Transverse colon (tissue), 4 donors: ENCODE results near the gene BASP1. TPM values are rescaled to one million over a fixed set of nuclear protein-coding genes. Genes with fewer than 3 reads are reported as not detected.

Experiments used
- DNase-seq: peaks from one replicate; pipeline ENCODE4 v3.0.0-alpha.2; 2019
- H3K27ac ChIP-seq, 4 donors: fragments of 200-600 bp; sonication (generic); 2 replicates each; pipeline ENCODE4 v1.5.1; 2016 to 2018; ENCODE audit warnings: inconsistent platforms in 4 of 4
- H3K27me3 ChIP-seq: fragments of 200-600 bp; sonication (generic); 2 replicates; pipeline ENCODE4 v1.5.1; 2017; ENCODE audit warnings: inconsistent platforms
- H3K36me3 ChIP-seq, 4 donors: fragments of 200-600 bp; sonication (generic); 2 replicates each; pipeline ENCODE4 v1.5.1; 2017 to 2019; ENCODE audit warnings: inconsistent platforms in 4 of 4
- H3K4me1 ChIP-seq, 4 donors: fragments of 200-600 bp; sonication (generic); 2 replicates each; pipeline ENCODE4 v1.5.1; 2017 to 2020; ENCODE audit warnings: inconsistent platforms in 4 of 4
- H3K4me3 ChIP-seq, 4 donors: fragments of 200-600 bp; sonication (generic); 1 replicate in 1 of 4; 2 replicates in 3 of 4; pipeline versions ENCODE4 v1.5.1 to v1.6.1; 2017 to 2019; ENCODE audit warnings: inconsistent platforms in 4 of 4
- H3K9me3 ChIP-seq, 2 donors: fragments of 200-600 bp; sonication (generic); 2 replicates each; pipeline ENCODE4 v1.5.1; 2017 to 2019; ENCODE audit warnings: inconsistent platforms in 2 of 2
- CTCF ChIP-seq, 5 experiments: fragments of 200-600 bp in 3 of 5; fragments of 450-650 bp in 2 of 5; sonication (generic) in 3 of 5; IDR thresholded peaks; 1 replicate in 2 of 5; 2 replicates in 3 of 5; pipeline ENCODE4 v1.5.1; 2016 to 2017; ENCODE audit warnings: antibody characterized with exemption in 5 of 5, inconsistent platforms in 3 of 5, mild to moderate bottlenecking in 2 of 5, moderate library complexity in 1 of 5
- EP300 ChIP-seq: sonication (generic); formaldehyde crosslinking; IDR thresholded peaks from one replicate; pipeline ENCODE4 v1.6.1; 2017; ENCODE audit warnings: antibody characterized with exemption, low read depth
- POLR2A ChIP-seq: fragments of 450-650 bp; IDR thresholded peaks from one replicate; pipeline ENCODE4 v1.6.1; 2016; ENCODE audit warnings: antibody characterized with exemption, mild to moderate bottlenecking, moderate library complexity
- POLR2AphosphoS5 ChIP-seq, 3 donors: sonication (generic); formaldehyde crosslinking; IDR thresholded peaks; one replicate each; pipeline ENCODE4 v1.6.1; 2016; ENCODE audit warnings: antibody characterized with exemption in 3 of 3
- WGBS, 2 donors: methylation state at CpG; one replicate each; pipeline ENCODE4 v1.1.5; 2018; ENCODE audit warnings: low coverage in 1 of 2; 5-methylcytosine and 5-hydroxymethylcytosine counted together
- in situ Hi-C, 4 donors: fragments of 200-750 bp; cut with MboI; loops; one replicate each; pipeline versions ENCODE4 v1.15.0 to v1.15.1; 2017; ENCODE audit warnings: low sequenced_read_pairs in 3 of 4, low pct_ligation_motif_present in 1 of 4, low pct_unique_long_range_greater_than_20kb in 1 of 4
- intact Hi-C: fragments of 100-400 bp; cut with DNase I; formaldehyde crosslinking; loops from one replicate; pipeline ENCODE4 v1.15.1; 2023; ENCODE audit warnings: low total_unique reads
- total RNA-seq, 4 donors: library from RNA; depleted of rRNA; stranded (reverse); fragments of >200 nt; gene quantifications; one replicate each; pipeline ENCODE4 v1.1.0, GENCODE V29; 2016

BASP1 gene
- 10 to 100 TPM in 2 of 4 donors, 1 to 10 TPM in 2; 1.5 to 36.4 (median 9.2) TPM for total RNA-seq

- DNase-seq, result peak; percentile 79
- intact Hi-C loops, result no loop called here
- in situ Hi-C loops, result loop anchor here in 3 of 4 donors (10.0 kb wide), 3 partner anchors 1077 to 1097 kb away; no protein-coding TSS in a partner anchor
- no peak for TF ChIP-seq CTCF (IDR thresholded peaks at IDR 0.05)
- peak in 2 of 3 donors; percentile 53 to 62 for TF ChIP-seq POLR2AphosphoS5 (IDR thresholded peaks at IDR 0.05)
- peak; percentile 35 for TF ChIP-seq POLR2A
- Histone ChIP-seq H3K27me3 (peaks cover 39% of the 10 kb centered on the region), H3K27ac (peak within 1 kb of the TSS; percentile 47 to 71 (median 70)), H3K4me1 (peaks cover 0 to 25% (median 20%) of the 10 kb centered on the region in 4 donors), H3K9me3 (no peaks in the 10 kb centered on the region), H3K36me3 (no peaks in the 10 kb centered on the region), H3K4me3 (peak within 1 kb of the TSS; percentile 47 to 64 (median 50))
- WGBS, 2 donors, result 2% methylated on average over 29 of the region's 89 CpGs; no CpG with 5 or more reads in 1 of the 2 donors
Measured at GRCh38 chr5:17217493-17218352, at the start of gene BASP1. Gene BASP1 (plus strand): TSS chr5:17217631. CDS start chr5:17275217, 57,586 bp downstream.

GRCh38 chr5:17169507-17169906, 47.9 kb upstream of the BASP1 start:
- TF ChIP-seq CTCF (IDR thresholded peaks at IDR 0.05) (no peak), POLR2AphosphoS5 (IDR thresholded peaks at IDR 0.05) (peak in 2 of 3 donors; percentile 46 to 70), POLR2A (no peak), EP300 (no peak)

GRCh38 chr5:17172791-17173190, 44.6 kb upstream of the BASP1 start:
- Histone ChIP-seq H3K27me3 (no peaks in the 10 kb centered on the region), H3K9me3 (no peaks in the 10 kb centered on the region), H3K27ac (no peak overlapping the region), H3K4me3 (no peak overlapping the region), H3K4me1 (no peaks in the 10 kb centered on the region), H3K36me3 (no peaks in the 10 kb centered on the region)
- intact Hi-C loops, result no loop called here
- in situ Hi-C loops, result loop anchor here in 1 of 4 donors (25.0 kb wide), 1 partner anchor 235 kb away; the partner anchor contains the start of gene MYO10
- 60 to 76% methylated on average over 3 of the region's 3 CpGs for WGBS, 2 donors
- no peak for DNase-seq
- no peak for TF ChIP-seq CTCF (IDR thresholded peaks at IDR 0.05)
- no peak for TF ChIP-seq EP300
- no peak for TF ChIP-seq POLR2A
- no peak for TF ChIP-seq POLR2AphosphoS5 (IDR thresholded peaks at IDR 0.05)

More at GRCh38 chr5:17169507-17169906, 47.9 kb upstream of the BASP1 start:
- Histone ChIP-seq H3K27ac (no peak overlapping the region), H3K9me3 (no peaks in the 10 kb centered on the region), H3K4me3 (no peak overlapping the region), H3K36me3 (no peaks in the 10 kb centered on the region), H3K4me1 (no peaks in the 10 kb centered on the region), H3K27me3 (no peaks in the 10 kb centered on the region)
- WGBS, 2 donors, result 31 to 32% methylated on average over 2 of the region's 2 CpGs
- DNase-seq, result no peak
- in situ Hi-C loops, result loop anchor here in 1 of 4 donors (25.0 kb wide), 1 partner anchor 232 kb away; the partner anchor contains the start of gene MYO10
- intact Hi-C loops, result no loop called here

GRCh38 chr5:17174965-17175364, 42.5 kb upstream of the BASP1 start:
- WGBS, 2 donors, result 65 to 80% methylated on average over 3 to 5 of the region's 5 CpGs
- no peaks in the 10 kb centered on the region for H3K4me1 ChIP-seq
- H3K27me3 ChIP-seq, result no peaks in the 10 kb centered on the region
- no peaks in the 10 kb centered on the region for H3K9me3 ChIP-seq
- no peaks in the 10 kb centered on the region for H3K36me3 ChIP-seq
- intact Hi-C loops, result no loop called here
- in situ Hi-C loops, result loop anchor here in 3 of 4 donors (25.0 kb wide), 2 partner anchors 238 to 688 kb away; partner anchors contain the start of gene MYO10 (in 3 of the 3)
- no peak overlapping the region for H3K4me3 ChIP-seq
- no peak overlapping the region for H3K27ac ChIP-seq
- TF ChIP-seq CTCF (IDR thresholded peaks at IDR 0.05) (no peak), POLR2A (no peak), EP300 (no peak), POLR2AphosphoS5 (IDR thresholded peaks at IDR 0.05) (no peak)
- no peak for DNase-seq
